ENCODE measurements around the gene APBB1IP. TPM values are rescaled to one million over a fixed set of nuclear protein-coding genes. Genes with fewer than 3 reads are reported as not detected.

Gene APBB1IP
- total RNA-seq, 1 experiment from 2014 or later = not detected

- intact Hi-C loops (cut with micrococcal nuclease) = loop anchor here (1.0 to 10.0 kb wide), 3 partner anchors 222 to 1445 kb away; no protein-coding TSS in a partner anchor
- ATAC-seq (peak; percentile 45; the same call in 1 of the 2 replicates), DNase-seq (peak; percentile 57)
- peaks cover 49% of the 10 kb centered on the region for H3K27me3 ChIP-seq (ENCODE audit: low read length)
- no TSS peak for BruUV-seq (replicated peaks)
- TF ChIP-seq EZH2 (IDR thresholded peaks at IDR 0.05; ENCODE audit: low read length, unreplicated experiment) (no peak), CTCF (conservative IDR thresholded peaks at IDR 0.05; ENCODE audit: low read depth, low read length) (peak; percentile 79)
- H3K27ac ChIP-seq (ENCODE audit: low read length) = no peak overlapping the region
- no peaks in the 10 kb centered on the region for H3F3A ChIP-seq (ENCODE audit: low read length, unreplicated experiment)
- ChIA-PET POLR2A (ENCODE audit: unreplicated experiment) (no interaction called here), CTCF (no interaction called here)
- no peaks in the 10 kb centered on the region for H3K36me3 ChIP-seq (ENCODE audit: low read depth, low read length)
- H3K9me2 ChIP-seq (replicated peaks; ENCODE audit: low read length) = no peaks in the 10 kb centered on the region
- H2AFZ ChIP-seq (ENCODE audit: low read length) = no peak overlapping the region
- no peaks in the 10 kb centered on the region for H3K9me3 ChIP-seq (ENCODE audit: low read length)
- H3K9ac ChIP-seq (ENCODE audit: low read length) = no peak overlapping the region
- no peak overlapping the region for H3K4me3 ChIP-seq (ENCODE audit: low read length)
- no peaks in the 10 kb centered on the region for H3K4me1 ChIP-seq (ENCODE audit: insufficient read depth, low read length)
- H3K4me2 ChIP-seq (ENCODE audit: low read length) = peak overlapping the region; percentile 40; the same call in 1 of the 2 replicates
- H4K20me1 ChIP-seq (ENCODE audit: low read length) = no peaks in the 10 kb centered on the region
- no peaks in the 10 kb centered on the region for H3K79me2 ChIP-seq (ENCODE audit: low read length)
Observed at GRCh38 chr10:26556748-26557640, 118.9 kb downstream of the APBB1IP start.

- H3K4me2 ChIP-seq (ENCODE audit: low read length) = peak overlapping the region; percentile 40; the same call in 1 of the 2 replicates
- POLR2A ChIA-PET (ENCODE audit: unreplicated experiment) = no interaction called here
- no peaks in the 10 kb centered on the region for H4K20me1 ChIP-seq (ENCODE audit: low read length)
- peak; percentile 19 for DNase-seq
- ATAC-seq = no peak
- H3K9me2 ChIP-seq (replicated peaks; ENCODE audit: low read length) = no peaks in the 10 kb centered on the region
- H3F3A ChIP-seq (ENCODE audit: low read length, unreplicated experiment) = no peaks in the 10 kb centered on the region
- H3K27me3 ChIP-seq (ENCODE audit: low read length) = peaks cover 55% of the 10 kb centered on the region
- intact Hi-C loops (cut with micrococcal nuclease) = loop anchor here (1.0 to 10.0 kb wide), 3 partner anchors 222 to 1445 kb away; no protein-coding TSS in a partner anchor
- H3K4me3 ChIP-seq (ENCODE audit: low read length) = no peak overlapping the region
- no TSS peak for BruUV-seq (replicated peaks)
- no peak for TF ChIP-seq CTCF (conservative IDR thresholded peaks at IDR 0.05; ENCODE audit: low read depth, low read length)
- TF ChIP-seq EZH2 (IDR thresholded peaks at IDR 0.05; ENCODE audit: low read length, unreplicated experiment) = no peak
- no peak for TF ChIP-seq EZH2phosphoT487 (IDR thresholded peaks at IDR 0.05; ENCODE audit: borderline replicate concordance, low read length)
- no peak overlapping the region for H3K9ac ChIP-seq (ENCODE audit: low read length)
- no peak overlapping the region for H2AFZ ChIP-seq (ENCODE audit: low read length)
- H3K36me3 ChIP-seq (ENCODE audit: low read depth, low read length) = no peaks in the 10 kb centered on the region
- no peaks in the 10 kb centered on the region for H3K79me2 ChIP-seq (ENCODE audit: low read length)
- H3K27ac ChIP-seq (ENCODE audit: low read length) = no peak overlapping the region
- H3K9me3 ChIP-seq (ENCODE audit: low read length) = no peaks in the 10 kb centered on the region
- CTCF ChIA-PET = no interaction called here
- H3K4me1 ChIP-seq (ENCODE audit: insufficient read depth, low read length) = no peaks in the 10 kb centered on the region
Observed at GRCh38 chr10:26557641-26558014, 119.5 kb downstream of the APBB1IP start.

All from PC-3 (cell line).